NCI-H1105 (cell line): ENCODE measurements around the gene PHF12.
"Not testable (repeated sequence)": the region's sequence is repeated elsewhere in the genome, so short reads cannot be mapped to it uniquely, and the experiment has no call there.

Experiments
- DNase-seq: peaks from one replicate; lab custom pipeline; 2025; lab: John Stamatoyannopoulos, UW

The PHF12 gene

GRCh38 chr17:28882154-28882895 lies 69.0 kb downstream of the PHF12 start:
- no peak for DNase-seq

- DNase-seq, result no peak
Measured at GRCh38 chr17:28881533-28882056, 69.7 kb downstream of the PHF12 start.

DNA sequence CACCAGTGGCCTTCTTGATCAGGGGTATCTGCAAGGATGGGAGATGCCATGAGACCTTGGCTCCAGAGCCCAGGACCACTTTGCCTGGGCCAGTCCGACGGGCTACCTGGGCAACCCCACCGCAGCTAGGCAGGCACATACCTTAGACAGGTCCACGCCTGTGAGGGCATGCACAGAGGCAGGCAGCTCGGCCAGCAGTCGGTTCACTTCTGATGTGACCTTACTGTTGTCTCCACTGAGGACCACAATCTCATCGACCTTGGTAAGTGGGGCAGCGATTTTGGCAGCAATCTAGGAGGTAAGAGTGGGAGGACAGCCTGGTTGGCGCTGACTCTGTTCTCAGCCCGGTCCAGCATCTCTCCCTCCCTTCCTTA lies 70.8 kb downstream of the PHF12 start:
- no peak for DNase-seq

- DNase-seq, result no peak
Measured at GRCh38 chr17:28879886-28880571, 71.3 kb downstream of the PHF12 start.

DNA sequence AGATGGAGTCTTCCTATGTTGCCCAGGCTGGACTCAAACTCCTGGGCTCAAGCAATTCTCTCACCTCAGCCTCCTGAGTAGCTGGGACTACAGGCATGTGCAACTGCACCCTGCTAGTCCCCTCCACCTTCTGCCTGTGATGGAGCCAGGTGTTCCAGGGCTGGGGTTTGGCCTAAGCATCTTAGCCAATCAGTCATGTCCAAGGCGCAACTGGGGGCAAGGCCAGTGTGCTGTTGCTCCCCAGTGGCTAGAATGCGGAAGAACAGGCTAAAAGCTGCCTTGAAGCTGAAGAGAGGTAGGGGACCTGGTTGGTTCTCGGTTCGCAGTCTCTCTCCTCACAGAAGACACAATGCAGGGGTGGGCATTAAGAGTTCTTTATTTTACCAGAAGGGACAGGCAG lies 72.3 kb downstream of the PHF12 start:
- DNase-seq, result peak; percentile 29

DNA sequence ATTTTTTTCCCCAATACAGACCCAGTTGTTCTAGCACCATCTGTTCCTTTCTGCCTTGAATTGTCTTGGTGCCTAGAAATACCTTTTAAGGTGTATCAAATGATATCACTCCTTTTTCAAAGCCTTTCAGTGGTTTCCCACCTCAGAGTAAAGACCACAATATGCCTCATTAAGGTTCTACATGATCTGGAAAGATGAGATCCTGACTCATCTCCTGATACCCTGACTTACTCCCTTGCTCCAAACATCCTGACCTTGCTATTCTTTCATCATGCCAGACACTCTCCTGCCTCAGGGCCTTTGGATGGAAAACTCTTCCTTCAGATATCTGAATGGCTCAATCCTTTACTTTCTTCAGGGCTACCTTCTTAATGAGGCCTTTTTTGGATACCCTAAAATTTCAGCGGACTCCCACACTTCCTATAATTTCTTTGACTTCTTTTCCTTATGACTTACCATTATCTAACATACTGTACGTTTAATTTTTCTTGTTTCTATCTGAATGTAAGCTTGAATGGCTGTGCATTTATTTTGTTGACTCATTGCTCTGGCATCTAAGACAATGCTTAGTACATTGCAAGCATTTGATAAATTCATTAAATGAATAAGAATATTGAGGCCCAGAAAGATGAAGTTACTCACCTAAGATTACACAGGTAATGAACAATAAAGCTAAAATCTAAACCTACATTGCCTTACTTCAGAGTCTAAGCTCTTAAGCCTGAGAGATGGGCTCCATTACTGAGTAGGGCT lies 73.0 kb downstream of the PHF12 start:
- no peak for DNase-seq

GRCh38 chr17:28877150-28877711 lies 74.1 kb downstream of the PHF12 start:
- DNase-seq, result not testable (repeated sequence)

- DNase-seq, result no peak
Measured at GRCh38 chr17:28875848-28876550, 75.3 kb downstream of the PHF12 start.

- DNase-seq, result no peak
Measured at GRCh38 chr17:28874750-28875149, 76.6 kb downstream of the PHF12 start.

- DNase-seq, result no peak
Measured at GRCh38 chr17:28873839-28874238, 77.5 kb downstream of the PHF12 start.

DNA sequence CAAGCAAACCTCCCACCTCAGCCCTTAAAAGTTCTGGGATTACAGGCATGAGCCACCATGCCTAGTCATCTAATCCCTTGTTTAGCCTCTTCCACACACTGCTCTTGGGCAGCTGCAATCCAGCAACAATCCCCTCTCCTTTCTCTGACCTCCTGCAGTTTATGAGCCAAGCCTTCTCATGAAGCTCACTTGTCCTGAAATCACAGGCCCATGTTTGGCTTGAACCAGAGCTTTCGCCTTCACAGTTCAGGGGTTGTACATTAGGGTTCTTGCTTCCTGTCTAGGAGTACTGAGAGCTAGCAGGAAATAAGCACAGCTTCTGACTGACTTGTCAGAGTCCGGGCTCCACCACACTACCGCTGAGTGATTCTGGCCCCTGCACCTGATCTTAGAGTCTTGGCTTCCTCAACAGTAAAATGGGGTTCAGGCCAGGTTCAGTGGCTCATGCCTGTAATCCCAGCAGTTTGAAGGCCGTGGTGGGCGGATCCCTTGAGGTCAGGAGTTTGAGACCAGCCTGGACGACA lies 80.2 kb downstream of the PHF12 start:
- DNase-seq, result no peak

- DNase-seq, result no peak
Measured at GRCh38 chr17:28867276-28867675, 84.0 kb downstream of the PHF12 start.

- DNase-seq, result no peak
Measured at GRCh38 chr17:28865946-28866752, 85.2 kb downstream of the PHF12 start.

GRCh38 chr17:28864991-28865849 lies 86.1 kb downstream of the PHF12 start:
- DNase-seq, result no peak

GRCh38 chr17:28863953-28864352 lies 87.4 kb downstream of the PHF12 start:
- DNase-seq, result no peak

DNA sequence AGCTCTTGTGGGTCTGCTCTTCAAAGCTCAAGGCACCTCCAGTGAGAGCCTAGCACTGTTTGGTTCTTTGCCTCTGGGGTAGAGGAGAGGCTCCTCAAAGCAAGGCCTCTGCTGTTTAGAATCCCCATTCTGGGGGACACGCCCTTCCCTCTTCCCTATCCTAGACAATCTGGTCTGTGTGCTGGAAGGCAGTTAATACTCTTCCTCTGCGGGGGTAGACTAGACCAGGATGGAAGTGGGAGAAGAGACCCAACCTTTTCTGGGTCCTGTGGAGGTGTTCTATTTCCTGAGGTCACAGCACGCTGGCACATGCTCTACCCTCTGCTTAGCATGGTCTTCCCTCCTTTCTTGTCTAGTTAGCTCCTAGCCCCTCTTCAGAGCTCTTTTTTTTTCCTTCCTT lies 88.8 kb downstream of the PHF12 start:
- no peak for DNase-seq

GRCh38 chr17:28861393-28862203 lies 89.7 kb downstream of the PHF12 start:
- DNase-seq, result no peak

GRCh38 chr17:28860363-28860808 lies 90.9 kb downstream of the PHF12 start:
- DNase-seq, result no peak
